ENCODE measurements around the gene PSMA8. TPM values are rescaled to one million over a fixed set of nuclear protein-coding genes. Genes with fewer than 3 reads are reported as not detected.

PSMA8 gene
- not detected in 2 replicates for total RNA-seq (ENCODE audit: low replicate concordance)

DNA sequence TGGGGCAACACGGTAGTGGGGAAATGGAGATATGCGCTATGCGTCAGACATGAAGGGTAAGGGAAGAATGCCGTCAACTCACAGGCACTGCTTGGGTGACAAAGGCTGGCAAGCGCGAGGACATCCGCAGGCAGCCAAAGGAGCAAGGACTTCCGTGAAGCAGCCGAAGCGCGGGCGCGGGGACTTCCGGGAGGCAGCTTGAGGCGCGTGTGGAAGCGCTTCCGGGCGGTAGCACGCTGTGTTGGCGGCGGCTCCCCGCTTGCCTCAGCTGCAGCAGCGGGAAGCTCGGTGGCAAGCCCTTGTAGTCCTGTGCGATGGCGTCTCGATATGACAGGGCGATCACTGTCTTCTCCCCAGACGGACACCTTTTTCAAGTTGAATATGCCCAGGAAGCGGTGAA is at the start of gene PSMA8:
Gene PSMA8 (plus strand): TSS at position 218 of the 400 bp plus-strand sequence. CDS start 97 bp downstream, at position 315.
- TF ChIP-seq EZH2 (IDR thresholded peaks at IDR 0.05): no peak
- Histone ChIP-seq H4K20me1 (ENCODE audit: low read depth) (no peaks in the 10 kb centered on the region), H3K27me3 (peaks cover 12% of the 10 kb centered on the region), H3F3A (ENCODE audit: low read depth) (no peaks in the 10 kb centered on the region), H3K79me2 (ENCODE audit: low read depth) (no peaks in the 10 kb centered on the region), H3K4me3 (no peak within 1 kb of the TSS), H3K36me3 (no peaks in the 10 kb centered on the region), H2AFZ (replicated peaks) (peak within 1 kb of the TSS; percentile 75), H3K4me2 (no peak within 1 kb of the TSS), H3K9ac (no peak within 1 kb of the TSS), H3K27ac (no peak within 1 kb of the TSS), H3K4me1 (no peaks in the 10 kb centered on the region), H3K9me3 (ENCODE audit: low read depth) (no peaks in the 10 kb centered on the region)
- H3K27ac Mint-ChIP-seq: no peak within 1 kb of the TSS
- DNase-seq (ENCODE audit: low spot score): peak; percentile 17
- H3K4me1 Mint-ChIP-seq: no peaks in the 10 kb centered on the region
- no peaks in the 10 kb centered on the region for H3K36me3 Mint-ChIP-seq
- H3K27me3 Mint-ChIP-seq (ENCODE audit: insufficient read depth, low read depth): no peaks in the 10 kb centered on the region
- no peaks in the 10 kb centered on the region for H3K9me3 Mint-ChIP-seq
- H3K4me3 Mint-ChIP-seq: no peak within 1 kb of the TSS

DNA sequence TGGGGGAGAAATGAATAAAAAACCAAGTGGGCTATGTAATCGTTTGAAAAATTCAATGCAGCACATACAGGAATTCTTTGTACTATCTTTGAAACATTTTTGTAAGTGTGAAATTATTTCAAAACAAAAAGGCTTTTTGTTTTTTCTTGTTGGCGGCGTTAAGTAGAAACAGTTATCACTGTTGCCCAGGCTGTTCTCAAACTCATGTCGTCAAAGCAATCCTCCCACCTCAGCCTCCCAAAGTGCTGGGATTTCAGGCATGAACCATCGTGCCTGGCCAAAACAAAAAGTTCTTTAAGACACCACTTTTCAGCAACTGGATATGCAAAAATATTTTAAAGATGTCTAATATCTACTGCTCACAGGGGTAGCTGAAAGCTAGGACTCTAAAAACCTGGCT is 48.6 kb upstream of the PSMA8 start:
- Histone ChIP-seq H3K36me3 (peaks cover 27% of the 10 kb centered on the region), H3K27me3 (no peaks in the 10 kb centered on the region), H3K27ac (no peak overlapping the region), H2AFZ (replicated peaks) (no peak overlapping the region), H3K9ac (no peak overlapping the region), H3K4me2 (no peak overlapping the region), H3K4me1 (peaks cover 13% of the 10 kb centered on the region), H4K20me1 (ENCODE audit: low read depth) (peaks cover 38% of the 10 kb centered on the region), H3K79me2 (ENCODE audit: low read depth) (peaks cover 98% of the 10 kb centered on the region), H3F3A (ENCODE audit: low read depth) (no peaks in the 10 kb centered on the region), H3K9me3 (ENCODE audit: low read depth) (no peaks in the 10 kb centered on the region), H3K4me3 (no peak overlapping the region)
- Mint-ChIP-seq H3K27ac (no peak overlapping the region), H3K36me3 (peaks cover 45% of the 10 kb centered on the region), H3K27me3 (ENCODE audit: insufficient read depth, low read depth) (no peaks in the 10 kb centered on the region), H3K9me3 (no peaks in the 10 kb centered on the region), H3K4me3 (no peak overlapping the region), H3K4me1 (peaks cover 17% of the 10 kb centered on the region)
- TF ChIP-seq EZH2 (IDR thresholded peaks at IDR 0.05): no peak
- TF ChIP-seq, protein P1, sequence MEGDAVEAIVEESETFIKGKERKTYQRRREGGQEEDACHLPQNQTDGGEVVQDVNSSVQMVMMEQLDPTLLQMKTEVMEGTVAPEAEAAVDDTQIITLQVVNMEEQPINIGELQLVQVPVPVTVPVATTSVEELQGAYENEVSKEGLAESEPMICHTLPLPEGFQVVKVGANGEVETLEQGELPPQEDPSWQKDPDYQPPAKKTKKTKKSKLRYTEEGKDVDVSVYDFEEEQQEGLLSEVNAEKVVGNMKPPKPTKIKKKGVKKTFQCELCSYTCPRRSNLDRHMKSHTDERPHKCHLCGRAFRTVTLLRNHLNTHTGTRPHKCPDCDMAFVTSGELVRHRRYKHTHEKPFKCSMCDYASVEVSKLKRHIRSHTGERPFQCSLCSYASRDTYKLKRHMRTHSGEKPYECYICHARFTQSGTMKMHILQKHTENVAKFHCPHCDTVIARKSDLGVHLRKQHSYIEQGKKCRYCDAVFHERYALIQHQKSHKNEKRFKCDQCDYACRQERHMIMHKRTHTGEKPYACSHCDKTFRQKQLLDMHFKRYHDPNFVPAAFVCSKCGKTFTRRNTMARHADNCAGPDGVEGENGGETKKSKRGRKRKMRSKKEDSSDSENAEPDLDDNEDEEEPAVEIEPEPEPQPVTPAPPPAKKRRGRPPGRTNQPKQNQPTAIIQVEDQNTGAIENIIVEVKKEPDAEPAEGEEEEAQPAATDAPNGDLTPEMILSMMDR (IDR thresholded peaks at IDR 0.05): no peak
- DNase-seq (ENCODE audit: low spot score): no peak

DNA sequence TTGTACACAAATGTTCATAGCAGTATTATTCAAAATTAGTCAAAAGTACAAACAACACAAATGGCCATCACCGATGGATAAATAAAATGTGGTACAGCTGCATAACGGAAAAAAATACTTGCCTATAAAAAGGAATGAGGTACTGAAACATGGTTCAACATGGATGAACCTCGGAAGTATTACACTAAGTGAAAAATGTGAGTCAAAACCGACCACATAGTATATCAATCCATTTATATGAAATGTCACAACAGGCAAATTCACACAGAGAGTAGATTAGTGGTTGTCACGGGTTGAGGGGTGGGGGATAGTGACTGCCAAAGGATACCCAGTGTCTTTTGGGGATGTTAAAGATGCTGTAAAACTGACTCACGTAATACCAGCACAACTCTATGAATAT is 46.7 kb upstream of the PSMA8 start:
- Mint-ChIP-seq H3K27ac (no peak overlapping the region), H3K4me3 (no peak overlapping the region), H3K9me3 (no peaks in the 10 kb centered on the region), H3K4me1 (peaks cover 21% of the 10 kb centered on the region), H3K27me3 (ENCODE audit: insufficient read depth, low read depth) (peaks cover 7% of the 10 kb centered on the region), H3K36me3 (peaks cover 35% of the 10 kb centered on the region)
- Histone ChIP-seq H3K9ac (no peak overlapping the region), H4K20me1 (ENCODE audit: low read depth) (peaks cover 38% of the 10 kb centered on the region), H3K4me1 (peaks cover 13% of the 10 kb centered on the region), H2AFZ (replicated peaks) (no peak overlapping the region), H3K9me3 (ENCODE audit: low read depth) (no peaks in the 10 kb centered on the region), H3K4me2 (no peak overlapping the region), H3K36me3 (peaks cover 24% of the 10 kb centered on the region), H3K79me2 (ENCODE audit: low read depth) (peaks cover 83% of the 10 kb centered on the region), H3F3A (ENCODE audit: low read depth) (peaks cover 7% of the 10 kb centered on the region), H3K27ac (no peak overlapping the region), H3K27me3 (no peaks in the 10 kb centered on the region), H3K4me3 (no peak overlapping the region)
- no peak for DNase-seq (ENCODE audit: low spot score)
- TF ChIP-seq EZH2 (IDR thresholded peaks at IDR 0.05) (no peak), EZH2phosphoT487 (IDR thresholded peaks at IDR 0.05) (no peak)
- TF ChIP-seq, protein P1 (IDR thresholded peaks at IDR 0.05): no peak

DNA sequence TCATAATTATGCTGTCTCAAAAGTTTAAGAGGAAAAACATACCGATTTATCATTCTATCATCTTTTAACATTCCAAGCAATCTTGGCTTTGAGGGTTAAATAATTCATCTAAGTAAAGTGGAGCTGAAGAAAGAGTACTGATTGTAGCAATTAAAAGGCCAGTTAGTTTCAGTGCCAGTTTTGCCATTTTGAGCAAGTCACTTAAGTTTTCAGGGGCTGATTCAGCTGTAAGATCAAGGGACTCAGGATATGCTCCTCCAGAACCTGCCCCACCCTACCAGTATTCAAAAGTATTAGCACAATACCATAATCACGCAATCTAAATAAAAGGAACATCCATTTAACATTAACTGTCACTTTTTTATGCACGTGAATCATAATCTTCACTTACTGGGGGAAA is 45.2 kb upstream of the PSMA8 start:
- TF ChIP-seq, protein P1 (IDR thresholded peaks at IDR 0.05): no peak
- TF ChIP-seq EZH2phosphoT487 (IDR thresholded peaks at IDR 0.05) (no peak), EZH2 (IDR thresholded peaks at IDR 0.05) (no peak)
- H3K4me1 ChIP-seq: peaks cover 13% of the 10 kb centered on the region
- H3K27me3 ChIP-seq: no peaks in the 10 kb centered on the region
- no peak for DNase-seq (ENCODE audit: low spot score)
- peaks cover 11% of the 10 kb centered on the region for H3K36me3 ChIP-seq
- peaks cover 38% of the 10 kb centered on the region for H4K20me1 ChIP-seq (ENCODE audit: low read depth)
- H2AFZ ChIP-seq (replicated peaks): no peak overlapping the region
- H3K9ac ChIP-seq: no peak overlapping the region
- H3K27ac ChIP-seq: no peak overlapping the region
- H3K9me3 ChIP-seq (ENCODE audit: low read depth): no peaks in the 10 kb centered on the region
- peaks cover 24% of the 10 kb centered on the region for H3K36me3 Mint-ChIP-seq
- peak overlapping the region; percentile 97 for H3K4me3 ChIP-seq
- H3F3A ChIP-seq (ENCODE audit: low read depth): peaks cover 7% of the 10 kb centered on the region
- H3K9me3 Mint-ChIP-seq: no peaks in the 10 kb centered on the region
- H3K4me1 Mint-ChIP-seq: peaks cover 21% of the 10 kb centered on the region
- peaks cover 9% of the 10 kb centered on the region for H3K27me3 Mint-ChIP-seq (ENCODE audit: insufficient read depth, low read depth)
- H3K4me3 Mint-ChIP-seq: peak overlapping the region; percentile 95
- peak overlapping the region; percentile 88 for H3K4me2 ChIP-seq
- H3K27ac Mint-ChIP-seq: no peak overlapping the region
- H3K79me2 ChIP-seq (ENCODE audit: low read depth): peaks cover 68% of the 10 kb centered on the region
